Panc1 (cell line): ENCODE measurements around the gene PRRT3. TPM values are rescaled to one million over a fixed set of nuclear protein-coding genes. Genes with fewer than 3 reads are reported as not detected.

Source experiments
- ATAC-seq: fragments of 200-7000 bp; cut with Tn5 transposase; 2 replicates; pipeline ENCODE4 v1.9.1; 2020; ENCODE audit warnings: mild to moderate bottlenecking, moderate library complexity
- BruUV-seq: library from RNA; stranded (reverse); fragments of 400-500 nt; replicated peaks from 2 replicates; lab custom pipeline; 2021; lab: Mats Ljungman, UMichigan
- CTCF ChIA-PET: fragments of 300-600 bp; sonication (Branson Sonifier 250); formaldehyde crosslinking; loops from one replicate; lab custom pipeline; 2022; ENCODE audit warnings: antibody characterized with exemption; lab: Charles Lee
- POLR2A ChIA-PET: fragments of 300-600 bp; sonication (Branson Sonifier 250); formaldehyde crosslinking; loops from one replicate; lab custom pipeline; 2022; ENCODE audit warnings: antibody characterized with exemption; lab: Charles Lee
- DNase-seq: peaks from one replicate; pipeline ENCODE4 v3.0.0-alpha.2; 2010; ENCODE audit warnings: low read depth, low spot score
- H3K27ac ChIP-seq: 2 replicates; pipeline ENCODE4 v1.5.1; 2011; ENCODE audit warnings: mild to moderate bottlenecking, low read length, inconsistent platforms
- H3K27me3 ChIP-seq: fragments of 200-500 bp; sonication (Bioruptor generic); 2 replicates; pipeline ENCODE4 v1.6.0; 2014; ENCODE audit warnings: low read length, inconsistent platforms; ENCODE audit not compliant: control insufficient read depth, insufficient read depth
- H3K36me3 ChIP-seq: fragments of 200-500 bp; sonication (Bioruptor generic); 2 replicates; pipeline ENCODE4 v1.5.1; 2014; ENCODE audit warnings: inconsistent platforms, mild to moderate bottlenecking, low read length, moderate library complexity; ENCODE audit not compliant: control insufficient read depth, insufficient read depth
- H3K4me1 ChIP-seq: 2 replicates; pipeline ENCODE4 v1.5.1; 2011; ENCODE audit warnings: inconsistent platforms, mild to moderate bottlenecking, low read length, moderate library complexity; ENCODE audit not compliant: control insufficient read depth, insufficient read depth
- H3K4me3 ChIP-seq, 2 experiments: 2 replicates each; pipeline ENCODE4 v1.5.1; 2011 to 2012; ENCODE audit warnings: low read depth in 2 of 2, low read length in 2 of 2, mild to moderate bottlenecking in 2 of 2, inconsistent platforms in 1 of 2, moderate library complexity in 1 of 2
- H3K9me3 ChIP-seq: fragments of 200-500 bp; sonication (Bioruptor generic); 2 replicates; pipeline ENCODE4 v1.5.1; 2014; ENCODE audit warnings: low read depth, mild to moderate bottlenecking, inconsistent platforms, low read length, moderate library complexity; ENCODE audit not compliant: control insufficient read depth, insufficient read depth
- CTCF ChIP-seq: fragments of 450-650 bp; IDR thresholded peaks from 2 replicates; pipeline ENCODE4 v1.5.1; 2017; ENCODE audit warnings: mild to moderate bottlenecking
- POLR2AphosphoS5 ChIP-seq: IDR thresholded peaks from 2 replicates; pipeline ENCODE4 v1.6.1; 2012; ENCODE audit warnings: mild to moderate bottlenecking, low read depth, low read length, moderate library complexity
- REST ChIP-seq, 2 experiments: IDR thresholded peaks; 2 replicates each; pipeline ENCODE4 v1.6.1; 2011 to 2012; ENCODE audit warnings: low read depth in 2 of 2, control low read depth in 1 of 2, low read length in 1 of 2, mild to moderate bottlenecking in 1 of 2, moderate library complexity in 1 of 2; ENCODE audit not compliant: insufficient read depth in 1 of 2
- SIN3A ChIP-seq: IDR thresholded peaks from 2 replicates; pipeline ENCODE4 v1.6.1; 2012; ENCODE audit warnings: low read depth, mild to moderate bottlenecking, low read length, moderate library complexity, borderline replicate concordance; ENCODE audit not compliant: insufficient read depth
- TCF7L2 ChIP-seq: IDR thresholded peaks from 2 replicates; pipeline ENCODE4 v1.6.1; 2011; ENCODE audit warnings: mild to moderate bottlenecking, low read depth, low read length, inconsistent platforms
- in situ Hi-C: cut with HindIII; loops from 2 replicates; pipeline ENCODE4 v1.10.0; 2016; ENCODE audit warnings: low sequenced_read_pairs, low pct_unique_long_range_greater_than_20kb
- intact Hi-C: fragments of 100-400 bp; cut with micrococcal nuclease; formaldehyde crosslinking; loops from one replicate; pipeline ENCODE4 v1.10.0; 2022; ENCODE audit not compliant: unreplicated experiment
- total RNA-seq: library from RNA; stranded (reverse); gene quantifications from one replicate; pipeline ENCODE4 v1.2.1, GENCODE V29; 2021; ENCODE audit not compliant: unreplicated experiment

PRRT3 gene
- total RNA-seq, 1 experiment from 2014 or later = 1.1 TPM

- POLR2A ChIA-PET = no interaction called here
- no peak for ATAC-seq
- intact Hi-C loops = no loop called here
Measured at GRCh38 chr3:9945358-9945757, 6.8 kb downstream of the PRRT3 start.

GRCh38 chr3:9944271-9944670 lies 7.9 kb downstream of the PRRT3 start:
- Histone ChIP-seq H3K27me3 (no peaks in the 10 kb centered on the region), H3K27ac (no peak overlapping the region), H3K4me3 (no peak overlapping the region), H3K36me3 (no peaks in the 10 kb centered on the region), H3K4me1 (no peaks in the 10 kb centered on the region), H3K9me3 (no peaks in the 10 kb centered on the region)
- no peak for DNase-seq
- ChIA-PET POLR2A (no interaction called here), CTCF (interaction anchor here (0.6 kb wide), 1 partner anchor 12 kb away, joined by 5 read pairs; no protein-coding TSS in a partner anchor)
- TF ChIP-seq SIN3A = no peak
- no peak for TF ChIP-seq TCF7L2
- TF ChIP-seq CTCF = no peak
- TF ChIP-seq REST (IDR thresholded peaks at IDR 0.05; ENCODE audit: insufficient read depth in 1 of 2, low read depth in 2 of 2, low read length in 1 of 2) = no peak
- no peak for TF ChIP-seq POLR2AphosphoS5
- in situ Hi-C loops (no loop called here), intact Hi-C loops (no loop called here)
- BruUV-seq = no TSS peak
- ATAC-seq = no peak

More at GRCh38 chr3:9945358-9945757, 6.8 kb downstream of the PRRT3 start:
- CTCF ChIA-PET = interaction anchor here (1.4 to 1.7 kb wide), 2 partner anchors 12 to 101 kb away, joined by 7 to 16 read pairs; partner anchors contain the start of genes CRELD1 and RPUSD3
- no TSS peak for BruUV-seq
- no peak for TF ChIP-seq TCF7L2
- TF ChIP-seq SIN3A = no peak
- no peak for TF ChIP-seq POLR2AphosphoS5
- TF ChIP-seq REST (IDR thresholded peaks at IDR 0.05; ENCODE audit: insufficient read depth in 1 of 2, low read depth in 2 of 2, low read length in 1 of 2) = no peak
- no peak for TF ChIP-seq CTCF
- in situ Hi-C loops = no loop called here
- Histone ChIP-seq H3K36me3 (no peaks in the 10 kb centered on the region), H3K9me3 (no peaks in the 10 kb centered on the region), H3K27ac (no peak overlapping the region), H3K27me3 (no peaks in the 10 kb centered on the region), H3K4me3 (no peak overlapping the region), H3K4me1 (no peaks in the 10 kb centered on the region)
- DNase-seq = no peak
